Natural killer cell (primary cell): Measurements from ENCODE around the gene RNF157. TPM values are rescaled to one million over a fixed set of nuclear protein-coding genes. Genes with fewer than 3 reads are reported as not detected.
"Not testable (repeated sequence)": the region's sequence is repeated elsewhere in the genome, so short reads cannot be mapped to it uniquely, and the experiment has no call there.

ENCODE experiments used
- ATAC-seq, 3 donors: fragments of 150-1000 bp in 2 of 3; fragments of 200-7000 bp in 1 of 3; cut with Tn5 transposase; 1 replicate in 1 of 3; 2 replicates in 2 of 3; pipeline ENCODE4 v1.10.0; 2021; ENCODE audit warnings: mild to moderate bottlenecking in 2 of 3, moderate library complexity in 2 of 3
- DNase-seq, 2 donors: peaks; one replicate each; pipeline versions ENCODE4 v3.0.0 to v3.0.0-alpha.2; 2013 to 2021; ENCODE audit warnings: mixed read lengths in 1 of 2
- H3K27ac ChIP-seq: one replicate; pipeline ENCODE4 v1.5.1; 2013; ENCODE audit warnings: mild to moderate bottlenecking, low read length
- H3K27me3 ChIP-seq: one replicate; pipeline ENCODE4 v1.6.1; 2013; ENCODE audit warnings: low read length; ENCODE audit not compliant: control insufficient read depth, insufficient read depth
- H3K36me3 ChIP-seq: one replicate; pipeline ENCODE4 v1.6.1; 2013; ENCODE audit warnings: low read length; ENCODE audit not compliant: control insufficient read depth, insufficient read depth
- H3K4me1 ChIP-seq: one replicate; pipeline ENCODE4 v1.6.1; 2013; ENCODE audit warnings: low read length; ENCODE audit not compliant: control insufficient read depth, insufficient read depth
- H3K4me3 ChIP-seq: one replicate; pipeline ENCODE4 v1.5.1; 2013; ENCODE audit warnings: low read length
- H3K9me3 ChIP-seq: one replicate; pipeline ENCODE4 v1.6.1; 2013; ENCODE audit warnings: low read length; ENCODE audit not compliant: control insufficient read depth, insufficient read depth
- H3K27ac Mint-ChIP-seq, 2 donors: one replicate each; pipeline ENCODE4 v1.8.0; 2022; ENCODE audit warnings: mild to moderate bottlenecking in 2 of 2, mixed read lengths in 2 of 2, moderate library complexity in 1 of 2
- H3K27me3 Mint-ChIP-seq, 2 donors: one replicate each; pipeline ENCODE4 v1.8.0; 2022; ENCODE audit warnings: low read depth in 2 of 2, mixed read lengths in 2 of 2
- H3K36me3 Mint-ChIP-seq: one replicate; pipeline ENCODE4 v1.8.0; 2022; ENCODE audit warnings: mixed read lengths
- H3K4me1 Mint-ChIP-seq, 2 donors: one replicate each; pipeline ENCODE4 v1.8.0; 2022; ENCODE audit warnings: mixed read lengths in 2 of 2
- H3K4me3 Mint-ChIP-seq: one replicate; pipeline ENCODE4 v1.8.0; 2022; ENCODE audit warnings: mild to moderate bottlenecking, moderate library complexity, mixed read lengths
- H3K9me3 Mint-ChIP-seq, 2 donors: one replicate each; pipeline ENCODE4 v1.8.0; 2022; ENCODE audit warnings: mixed read lengths in 2 of 2
- WGBS: methylation state at CpG from one replicate; pipeline ENCODE4 v1.1.7; 2013; ENCODE audit warnings: missing lambda C conversion rate; ENCODE audit not compliant: insufficient coverage; 5-methylcytosine and 5-hydroxymethylcytosine counted together
- intact Hi-C: fragments of 100-400 bp; cut with micrococcal nuclease; formaldehyde crosslinking; loops from one replicate; pipeline ENCODE4 v1.14.2; 2022
- total RNA-seq, 4 donors: library from RNA; stranded (reverse); fragments of 120-200 nt in 1 of 4; gene quantifications; one replicate each; pipeline versions ENCODE4 v1.2.3 to v1.2.4, GENCODE V29; 2013 to 2022
- TF ChIP-seq, protein P1 (sequence below): fragments of 200-600 bp; IDR thresholded peaks from one replicate; pipeline ENCODE4 v1.8.0; 2022; ENCODE audit warnings: antibody characterized with exemption

RNF157 gene
- total RNA-seq, 3 donors from 2014 or later (not counting 1 experiment from before 2014, with no cell fraction given) = 4.9 to 9.1 (median 8.5) TPM

DNA sequence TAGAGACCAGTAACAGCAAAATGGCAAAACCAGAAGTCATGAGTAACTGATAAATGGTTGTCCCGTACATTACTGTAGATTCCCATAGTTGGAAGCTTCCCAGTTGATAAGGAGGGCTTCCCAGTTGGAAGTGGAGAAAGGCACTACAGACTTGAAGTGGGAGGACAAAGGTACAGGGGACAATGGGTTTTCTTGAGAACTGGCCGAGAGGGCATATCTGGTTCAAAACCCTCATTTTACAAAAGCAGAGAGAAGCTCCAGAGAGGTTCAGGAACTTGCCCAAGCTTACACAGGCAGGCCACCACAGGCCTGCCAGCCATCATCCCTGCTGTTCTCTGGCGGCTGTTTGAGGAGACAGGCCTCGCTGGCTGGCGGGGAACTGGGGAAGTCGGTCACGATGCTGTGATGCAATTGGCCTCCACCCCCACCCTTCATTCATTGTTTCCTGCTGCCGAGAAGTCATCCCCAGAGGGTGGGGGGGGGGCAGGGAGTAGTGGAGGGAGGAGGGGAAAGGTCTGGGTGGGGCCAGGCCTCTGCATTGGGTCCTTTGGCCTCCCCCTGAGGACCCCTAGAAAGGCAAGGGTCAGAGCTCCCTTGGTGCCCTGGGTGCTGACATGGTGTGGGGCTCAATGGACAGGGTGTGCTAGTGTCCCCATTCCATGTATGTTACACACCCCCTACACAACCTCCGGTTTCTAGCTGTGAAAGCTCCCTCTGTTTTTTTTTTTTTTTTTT is 27.9 kb upstream of the RNF157 start:
- Histone ChIP-seq H3K27ac (peak overlapping the region; percentile 77), H3K27me3 (no peaks in the 10 kb centered on the region), H3K36me3 (peaks cover 13% of the 10 kb centered on the region), H3K9me3 (no peaks in the 10 kb centered on the region), H3K4me1 (peaks cover 84% of the 10 kb centered on the region), H3K4me3 (no peak overlapping the region)
- TF ChIP-seq, protein P1, sequence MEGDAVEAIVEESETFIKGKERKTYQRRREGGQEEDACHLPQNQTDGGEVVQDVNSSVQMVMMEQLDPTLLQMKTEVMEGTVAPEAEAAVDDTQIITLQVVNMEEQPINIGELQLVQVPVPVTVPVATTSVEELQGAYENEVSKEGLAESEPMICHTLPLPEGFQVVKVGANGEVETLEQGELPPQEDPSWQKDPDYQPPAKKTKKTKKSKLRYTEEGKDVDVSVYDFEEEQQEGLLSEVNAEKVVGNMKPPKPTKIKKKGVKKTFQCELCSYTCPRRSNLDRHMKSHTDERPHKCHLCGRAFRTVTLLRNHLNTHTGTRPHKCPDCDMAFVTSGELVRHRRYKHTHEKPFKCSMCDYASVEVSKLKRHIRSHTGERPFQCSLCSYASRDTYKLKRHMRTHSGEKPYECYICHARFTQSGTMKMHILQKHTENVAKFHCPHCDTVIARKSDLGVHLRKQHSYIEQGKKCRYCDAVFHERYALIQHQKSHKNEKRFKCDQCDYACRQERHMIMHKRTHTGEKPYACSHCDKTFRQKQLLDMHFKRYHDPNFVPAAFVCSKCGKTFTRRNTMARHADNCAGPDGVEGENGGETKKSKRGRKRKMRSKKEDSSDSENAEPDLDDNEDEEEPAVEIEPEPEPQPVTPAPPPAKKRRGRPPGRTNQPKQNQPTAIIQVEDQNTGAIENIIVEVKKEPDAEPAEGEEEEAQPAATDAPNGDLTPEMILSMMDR = no peak
- Mint-ChIP-seq H3K4me1 (peaks cover 43 to 67% of the 10 kb centered on the region in 2 donors), H3K4me3 (peak overlapping the region; percentile 94), H3K36me3 (no peaks in the 10 kb centered on the region), H3K27me3 (no peaks in the 10 kb centered on the region), H3K9me3 (no peaks in the 10 kb centered on the region), H3K27ac (peak overlapping the region; percentile 99)
- no peak for ATAC-seq
- 19% methylated on average over 8 of the region's 9 CpGs for WGBS
- intact Hi-C loops = loop anchor here (5.0 to 10.0 kb wide), 5 partner anchors 126 to 1617 kb away; partner anchors contain the start of genes FOXJ1, MFSD11, SRSF2 and UNK
- peak in 1 of 2 donors; percentile 85 for DNase-seq

DNA sequence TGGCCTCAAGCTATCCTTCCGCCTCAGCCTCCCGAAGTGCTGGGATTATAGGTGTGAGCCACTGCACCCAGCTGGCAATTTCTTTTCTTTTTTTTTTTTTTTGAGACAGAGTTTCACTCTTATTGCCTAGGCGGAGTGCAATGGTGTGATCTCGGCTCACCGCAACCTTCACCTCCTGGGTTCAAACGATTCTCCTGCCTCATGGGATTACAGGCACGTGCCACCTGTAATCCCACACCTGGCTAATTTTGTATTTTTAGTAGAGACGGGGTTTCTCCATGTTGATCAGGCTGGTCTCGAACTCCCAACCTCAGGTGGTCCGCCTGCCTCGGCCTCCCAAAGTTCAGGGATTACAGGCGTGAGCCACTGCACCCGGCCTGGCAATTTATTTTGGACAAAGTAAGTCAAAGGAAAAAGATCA is 27.3 kb upstream of the RNF157 start:
- Histone ChIP-seq H3K27ac (peak overlapping the region; percentile 77), H3K4me1 (peaks cover 84% of the 10 kb centered on the region), H3K36me3 (peaks cover 13% of the 10 kb centered on the region)
- not testable (repeated sequence) for H3K36me3 Mint-ChIP-seq, H3K9me3 Mint-ChIP-seq, H3K9me3 ChIP-seq, H3K27me3 Mint-ChIP-seq, ATAC-seq, H3K27me3 ChIP-seq, H3K4me3 ChIP-seq
- H3K4me3 Mint-ChIP-seq = peak overlapping the region; percentile 94
- peaks cover 49 to 69% of the 10 kb centered on the region in 2 donors for H3K4me1 Mint-ChIP-seq
- WGBS = 52% methylated on average over 13 of the region's 13 CpGs
- H3K27ac Mint-ChIP-seq = peak overlapping the region; percentile 99
- peak in 1 of 2 donors; percentile 56 for DNase-seq
- intact Hi-C loops = loop anchor here (5.0 to 10.0 kb wide), 5 partner anchors 125 to 1617 kb away; partner anchors contain the start of genes FOXJ1, MFSD11, SRSF2 and UNK

DNA sequence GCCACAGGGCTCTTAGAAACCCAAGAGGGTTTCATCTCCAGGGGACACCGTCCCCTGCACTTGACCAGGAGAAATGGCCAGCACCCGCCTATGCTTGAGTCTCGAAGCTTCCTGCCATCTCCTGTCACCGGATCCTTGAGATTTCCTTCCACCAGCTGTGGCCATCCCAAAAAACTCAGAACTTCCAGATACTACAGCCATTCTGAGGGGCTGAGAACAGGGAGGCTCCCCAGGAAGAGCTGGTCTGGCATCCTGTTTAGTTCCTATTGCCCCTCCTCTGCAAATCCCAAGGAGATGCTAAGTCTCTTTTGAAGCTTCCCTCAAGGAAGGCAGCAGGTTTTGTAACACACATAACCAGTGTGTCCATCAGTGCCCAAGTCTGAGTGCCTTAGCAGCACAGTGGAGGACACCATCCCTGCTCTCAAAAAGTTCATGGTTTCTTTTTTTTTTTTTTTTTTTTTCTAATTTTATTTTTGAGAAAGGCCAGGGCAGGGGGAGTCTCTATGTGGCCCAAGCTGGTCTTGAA is 26.8 kb upstream of the RNF157 start:
- peaks cover 13% of the 10 kb centered on the region for H3K36me3 ChIP-seq
- TF ChIP-seq, protein P1 = no peak
- H3K36me3 Mint-ChIP-seq = no peaks in the 10 kb centered on the region

More for the DNA sequence above, 26.8 kb upstream of the RNF157 start:
- Histone ChIP-seq H3K27me3 (no peaks in the 10 kb centered on the region), H3K9me3 (no peaks in the 10 kb centered on the region), H3K4me1 (peaks cover 84% of the 10 kb centered on the region), H3K27ac (peak overlapping the region; percentile 77), H3K4me3 (peak overlapping the region; percentile 61)
- intact Hi-C loops = loop anchor here (5.0 to 10.0 kb wide), 5 partner anchors 125 to 1618 kb away; partner anchors contain the start of genes FOXJ1, MFSD11, SRSF2 and UNK
- H3K27me3 Mint-ChIP-seq = no peaks in the 10 kb centered on the region
- ATAC-seq (no peak), DNase-seq (no peak)
- H3K27ac Mint-ChIP-seq = peak overlapping the region; percentile 99
- H3K9me3 Mint-ChIP-seq = no peaks in the 10 kb centered on the region
- WGBS = 69% methylated on average over 4 of the region's 4 CpGs
- peak overlapping the region; percentile 94 for H3K4me3 Mint-ChIP-seq
- H3K4me1 Mint-ChIP-seq = peaks cover 54 to 69% of the 10 kb centered on the region in 2 donors
